Stimulated activated CD4-positive, alpha-beta T cell treated with anti-CD3 and anti-CD28 coated beads, Interleukin-4, amount 100 ng/mL, for 48 hours (primary cell): ENCODE results near the gene SYT1.

ENCODE experiments used
- DNase-seq, 2 donors: peaks; one replicate each; pipeline ENCODE4 v3.0.0-alpha.2; 2020; ENCODE audit warnings: low read depth in 2 of 2

Gene SYT1

GRCh38 chr12:79351251-79351650 is 486.7 kb downstream of the SYT1 start:
- DNase-seq: no peak

GRCh38 chr12:79356216-79356615 is 491.6 kb downstream of the SYT1 start:
- DNase-seq: no peak

- no peak for DNase-seq
Observed at GRCh38 chr12:79357048-79357447, 492.5 kb downstream of the SYT1 start.

- no peak for DNase-seq
Observed at GRCh38 chr12:79358716-79359300, 494.2 kb downstream of the SYT1 start.

GRCh38 chr12:79360286-79360685 is 495.7 kb downstream of the SYT1 start:
- no peak for DNase-seq

- no peak for DNase-seq
Observed at GRCh38 chr12:79360936-79361335, 496.4 kb downstream of the SYT1 start.

- DNase-seq: no peak
Observed at GRCh38 chr12:79364197-79364596, 499.6 kb downstream of the SYT1 start.

GRCh38 chr12:79366374-79366773 is 501.8 kb downstream of the SYT1 start:
- no peak for DNase-seq

GRCh38 chr12:79367032-79367589 is 502.5 kb downstream of the SYT1 start:
- no peak for DNase-seq

- no peak for DNase-seq
Observed at GRCh38 chr12:79370021-79370420, 505.4 kb downstream of the SYT1 start.

GRCh38 chr12:79371226-79371625 is 506.7 kb downstream of the SYT1 start:
- DNase-seq: no peak

GRCh38 chr12:79373896-79374499 is 509.4 kb downstream of the SYT1 start:
- DNase-seq: peak in 1 of 2 donors; percentile 4

GRCh38 chr12:79374545-79374944 is 510.0 kb downstream of the SYT1 start:
- DNase-seq: no peak

GRCh38 chr12:79375050-79375449 is 510.5 kb downstream of the SYT1 start:
- no peak for DNase-seq

- no peak for DNase-seq
Observed at GRCh38 chr12:79378496-79378895, 513.9 kb downstream of the SYT1 start.

- no peak for DNase-seq
Observed at GRCh38 chr12:79380402-79380801, 515.8 kb downstream of the SYT1 start.

GRCh38 chr12:79381248-79382208 is 517.0 kb downstream of the SYT1 start:
- DNase-seq: no peak

GRCh38 chr12:79384551-79384950 is 520.0 kb downstream of the SYT1 start:
- no peak for DNase-seq

- DNase-seq: no peak
Observed at GRCh38 chr12:79388011-79388410, 523.4 kb downstream of the SYT1 start.

- DNase-seq: no peak
Observed at GRCh38 chr12:79393842-79394241, 529.3 kb downstream of the SYT1 start.

GRCh38 chr12:79397609-79398008 is 533.0 kb downstream of the SYT1 start:
- no peak for DNase-seq

- no peak for DNase-seq
Observed at GRCh38 chr12:79400481-79400880, 535.9 kb downstream of the SYT1 start.
